D341Med (cell line): Measurements from ENCODE around the gene PARP4.
"Not testable (repeated sequence)": the region's sequence is repeated elsewhere in the genome, so short reads cannot be mapped to it uniquely, and the experiment has no call there.

Experiments used
- DNase-seq: peaks from one replicate; pipeline ENCODE4 v3.0.0; 2012; ENCODE audit warnings: low spot score

PARP4 gene

DNA sequence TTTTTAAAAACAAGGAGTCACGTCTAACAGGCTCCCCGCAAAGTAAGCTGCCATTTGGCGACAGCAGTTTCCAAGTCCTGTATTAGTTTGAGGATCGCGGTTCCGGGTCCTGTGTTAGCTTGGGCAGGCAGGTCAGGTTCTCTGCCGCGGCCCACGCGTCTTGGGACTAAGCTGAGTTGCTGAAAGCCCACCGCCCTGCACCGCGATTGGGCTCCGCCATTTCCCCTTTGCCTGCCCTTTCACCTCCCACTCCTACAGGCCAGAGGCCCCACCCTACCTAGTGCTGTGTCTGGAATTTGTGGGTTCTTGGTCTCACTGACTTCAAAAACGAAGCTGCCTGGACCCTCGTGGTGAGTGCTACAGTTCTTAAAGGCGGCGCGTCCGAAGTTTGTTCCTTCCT, 6.8 kb downstream of the PARP4 start:
- DNase-seq: no peak

DNA sequence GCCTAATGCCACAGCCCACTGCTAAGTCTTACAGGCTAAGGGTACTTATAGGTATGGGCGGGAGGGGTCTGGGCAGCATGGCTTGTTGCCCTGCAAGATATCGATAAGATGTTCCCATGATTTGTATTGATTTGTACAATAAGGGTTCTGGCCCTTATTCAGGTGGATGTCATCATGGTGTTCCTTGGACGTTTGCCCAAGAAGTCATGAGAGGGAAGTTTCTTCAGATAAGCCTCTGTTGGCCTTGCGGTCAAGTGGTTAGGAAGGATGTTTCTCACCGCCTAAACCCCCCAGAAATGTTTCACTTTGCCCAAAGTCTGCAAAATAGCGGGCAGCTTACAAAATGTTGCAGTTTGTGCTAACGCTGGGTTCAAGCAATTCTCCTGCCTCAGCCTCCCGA, 7.3 kb downstream of the PARP4 start:
- DNase-seq: no peak

DNA sequence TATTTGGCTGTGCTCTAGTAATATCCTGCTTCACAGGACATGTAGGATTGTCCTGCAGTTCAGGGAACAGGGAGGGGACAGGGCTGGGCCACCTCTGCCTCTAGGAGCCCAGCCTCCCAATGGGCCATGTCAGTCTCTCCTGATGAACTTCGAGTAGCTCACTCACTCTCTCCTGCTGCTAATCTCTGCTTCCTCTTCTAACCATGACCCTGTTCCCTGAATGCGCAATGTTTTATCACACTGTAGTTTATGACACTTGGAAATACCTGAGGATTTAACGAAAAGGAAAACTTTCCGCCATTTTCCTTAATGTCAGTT, 9.2 kb downstream of the PARP4 start:
- DNase-seq: no peak

DNA sequence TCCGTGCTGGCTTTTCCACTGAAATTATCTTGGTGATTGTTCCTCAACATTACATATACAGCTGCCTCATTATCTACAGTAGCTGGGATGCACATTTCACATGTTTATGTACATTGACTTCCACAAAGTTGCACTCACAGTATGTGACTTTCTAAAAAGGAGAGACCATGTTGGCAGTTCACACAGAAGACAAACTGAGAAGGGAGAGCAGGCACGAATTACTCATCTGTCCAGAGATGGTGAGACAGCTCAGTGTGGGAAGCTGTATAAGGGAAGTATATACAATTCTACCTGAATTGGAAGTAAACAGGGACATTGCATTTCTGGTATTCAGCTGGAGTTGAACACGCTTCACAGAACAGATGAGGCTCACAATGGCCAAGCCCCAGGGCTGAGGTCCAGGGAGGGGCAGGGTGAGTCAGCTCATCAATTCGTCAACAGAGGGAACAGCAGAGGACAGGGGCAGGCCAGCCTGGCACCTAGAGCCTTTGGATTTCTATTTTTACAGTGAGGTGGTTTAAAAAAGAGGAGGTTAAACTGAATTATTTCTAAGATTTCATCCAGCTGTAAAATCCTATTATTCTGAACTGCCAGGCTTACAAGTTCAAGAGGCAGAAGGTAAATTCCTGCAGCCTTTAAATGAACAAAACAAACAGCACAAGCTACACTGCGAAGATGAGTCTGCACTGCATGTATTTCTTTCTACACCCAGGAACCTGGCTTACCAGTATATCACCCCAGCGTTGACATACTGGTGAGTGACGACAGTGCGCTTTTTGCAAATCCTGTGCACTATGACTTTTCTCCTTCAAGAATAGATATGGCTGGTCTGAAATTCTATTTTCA, 9.8 kb downstream of the PARP4 start:
- no peak for DNase-seq

DNA sequence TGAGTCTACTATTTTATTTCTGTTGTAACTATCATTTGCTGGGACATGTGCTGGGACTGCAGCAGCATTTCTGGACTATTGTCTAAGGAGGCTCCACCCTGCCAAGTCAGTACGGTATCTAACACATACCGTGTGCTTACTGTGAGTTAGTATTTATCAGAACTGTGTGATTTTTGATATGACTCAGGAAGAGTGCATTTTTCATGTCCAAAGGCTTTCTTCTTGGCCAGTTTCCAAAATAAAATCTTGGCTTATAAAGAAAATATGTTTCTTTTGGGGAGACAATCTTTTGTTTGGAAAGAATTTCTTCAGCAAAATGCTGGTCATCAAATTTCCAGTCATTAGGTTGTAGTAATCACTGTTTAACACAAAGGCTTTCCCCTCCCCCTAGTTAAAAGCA, 11.6 kb downstream of the PARP4 start:
- no peak for DNase-seq

DNA sequence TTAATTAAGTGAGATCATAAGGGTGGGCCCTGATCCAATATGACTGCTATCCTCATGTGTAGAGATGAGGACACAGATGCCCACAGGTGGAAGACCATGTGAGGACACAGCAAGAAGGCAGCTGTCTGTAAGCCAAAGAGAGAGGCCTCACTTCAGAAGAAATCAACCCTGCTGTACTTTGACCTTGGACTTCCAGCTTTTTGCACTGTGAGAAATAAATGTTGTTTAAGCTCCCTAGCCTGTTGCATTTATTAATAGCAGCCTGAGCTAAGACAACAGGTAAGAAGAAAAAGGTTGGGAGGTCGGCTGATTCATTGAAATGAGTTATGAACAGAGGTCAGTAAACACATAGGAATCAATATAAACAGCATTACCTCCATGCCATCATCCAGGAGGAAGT, 14.8 kb downstream of the PARP4 start:
- no peak for DNase-seq

DNA sequence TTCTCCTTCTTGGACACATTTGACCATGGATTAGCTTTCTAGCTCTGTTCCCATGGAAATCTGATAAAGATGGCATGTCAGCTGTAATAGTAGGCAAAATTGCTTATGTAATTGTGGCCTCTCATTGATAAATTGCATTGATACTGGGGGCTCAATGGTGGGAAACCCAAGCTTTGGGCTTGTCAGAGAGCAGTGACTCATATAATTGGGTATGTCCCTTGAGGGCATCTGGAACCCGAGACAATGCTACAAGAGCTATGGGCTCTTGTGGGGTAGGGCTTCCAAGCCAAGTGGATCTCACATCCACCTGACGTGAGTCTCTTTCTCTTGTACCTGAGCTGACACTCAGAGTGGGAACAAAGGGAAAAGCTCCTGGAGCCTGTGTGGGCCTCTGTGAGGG, 16.3 kb downstream of the PARP4 start:
- DNase-seq: not testable (repeated sequence)

DNA sequence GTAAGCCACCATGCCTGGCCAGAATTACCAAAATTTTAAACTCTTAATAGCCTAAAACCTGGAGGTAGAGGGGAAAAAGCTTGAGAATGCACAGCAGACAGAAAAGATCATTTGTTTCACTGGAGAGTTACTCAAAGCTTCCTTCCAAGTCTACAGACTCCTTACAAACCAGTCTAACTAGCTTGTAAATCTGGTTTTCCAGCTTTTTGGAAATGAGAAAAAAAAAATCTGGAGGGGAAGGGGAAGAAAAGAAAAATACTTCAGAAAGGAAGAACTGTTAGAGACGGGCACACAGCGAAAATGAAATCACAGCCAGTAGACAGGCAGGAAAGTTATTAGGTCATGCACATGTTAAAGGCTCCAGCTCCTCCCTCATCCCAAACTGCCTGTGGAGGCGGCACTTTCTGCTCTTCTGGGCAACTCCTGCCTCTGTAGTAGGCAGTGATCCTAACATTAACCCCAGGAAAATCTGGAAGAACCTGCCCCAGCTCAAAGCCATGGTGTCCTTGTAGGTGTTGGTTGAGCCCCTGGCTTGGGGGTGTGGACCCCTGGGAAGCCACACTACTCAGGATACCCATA, 17.3 kb downstream of the PARP4 start:
- DNase-seq: no peak

DNA sequence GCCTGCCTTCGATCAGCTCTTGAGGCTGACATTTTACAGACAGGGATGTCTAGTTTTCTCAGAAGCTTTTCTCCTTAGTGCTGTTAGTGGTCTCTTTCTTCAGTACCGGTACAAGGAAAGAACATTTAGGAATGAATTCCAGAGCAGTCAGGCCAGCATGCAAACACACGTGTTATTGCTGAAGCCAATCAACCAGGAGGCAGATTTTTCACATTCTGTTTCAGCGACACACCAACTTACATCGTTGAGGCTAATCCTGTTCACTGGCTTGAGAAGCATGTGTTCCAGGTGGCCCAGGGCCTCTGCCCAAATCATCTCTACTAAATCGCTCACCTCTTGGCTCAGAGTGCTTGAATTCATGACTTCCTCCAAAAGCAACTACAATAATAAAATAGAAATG, 19.2 kb downstream of the PARP4 start:
- no peak for DNase-seq

DNA sequence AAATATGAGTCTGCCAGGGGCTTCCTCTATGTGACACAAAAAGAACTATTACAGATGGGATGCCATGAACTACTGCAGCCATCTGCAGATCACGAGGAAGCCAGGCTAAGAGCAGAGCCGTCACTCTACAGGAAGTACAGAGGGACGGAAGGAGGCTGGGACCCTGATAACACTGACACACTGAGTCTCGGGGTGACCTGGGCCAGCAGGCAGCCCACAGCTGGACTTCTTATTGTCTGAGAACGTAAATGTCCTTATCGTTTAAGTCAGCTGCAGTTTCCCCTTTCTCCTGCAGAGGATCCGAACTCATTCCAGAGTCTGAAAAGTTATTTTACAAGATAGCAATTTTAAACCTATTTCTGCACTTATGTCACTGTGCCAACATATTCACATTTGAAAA, 20.7 kb downstream of the PARP4 start:
- DNase-seq: no peak

DNA sequence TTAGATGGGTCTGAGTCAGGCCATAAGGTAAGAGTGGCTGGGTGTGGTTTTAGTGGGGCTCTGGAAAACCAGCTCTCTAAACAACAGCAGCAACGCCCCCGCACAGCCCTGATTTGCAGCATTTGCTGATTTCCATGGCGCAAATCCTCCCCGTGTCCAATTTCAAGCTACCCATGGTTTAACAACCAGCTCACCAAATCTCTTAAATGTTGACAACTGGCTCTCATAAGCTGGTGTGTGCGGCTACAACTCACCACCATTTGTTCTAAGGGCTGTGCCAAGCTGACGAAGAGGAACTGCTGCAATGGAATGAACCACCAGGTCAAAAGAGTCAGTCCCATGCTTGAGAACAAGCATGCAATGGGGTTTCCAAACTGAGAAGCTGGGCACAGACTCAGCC, 22.9 kb downstream of the PARP4 start:
- DNase-seq: no peak

DNA sequence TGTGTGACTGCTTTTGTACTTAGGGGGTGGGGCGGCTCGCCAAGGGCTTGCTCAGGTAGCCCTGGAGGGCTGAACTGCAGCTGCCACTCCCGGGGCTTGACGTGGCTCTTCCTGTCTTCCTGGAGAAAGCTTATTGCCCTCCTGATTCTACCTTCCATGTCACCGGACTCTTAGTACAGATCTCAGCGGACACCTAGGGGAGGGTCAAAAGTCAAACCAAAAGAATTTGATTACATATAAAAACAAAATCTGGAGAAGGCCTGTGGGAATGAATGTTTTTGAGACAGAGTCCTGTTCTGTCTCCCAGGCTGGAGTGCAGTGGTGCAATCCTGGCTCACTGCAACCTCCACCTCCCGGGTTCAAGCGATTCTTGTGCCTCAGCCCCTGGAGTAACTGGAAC, 24.5 kb downstream of the PARP4 start:
- not testable (repeated sequence) for DNase-seq

DNA sequence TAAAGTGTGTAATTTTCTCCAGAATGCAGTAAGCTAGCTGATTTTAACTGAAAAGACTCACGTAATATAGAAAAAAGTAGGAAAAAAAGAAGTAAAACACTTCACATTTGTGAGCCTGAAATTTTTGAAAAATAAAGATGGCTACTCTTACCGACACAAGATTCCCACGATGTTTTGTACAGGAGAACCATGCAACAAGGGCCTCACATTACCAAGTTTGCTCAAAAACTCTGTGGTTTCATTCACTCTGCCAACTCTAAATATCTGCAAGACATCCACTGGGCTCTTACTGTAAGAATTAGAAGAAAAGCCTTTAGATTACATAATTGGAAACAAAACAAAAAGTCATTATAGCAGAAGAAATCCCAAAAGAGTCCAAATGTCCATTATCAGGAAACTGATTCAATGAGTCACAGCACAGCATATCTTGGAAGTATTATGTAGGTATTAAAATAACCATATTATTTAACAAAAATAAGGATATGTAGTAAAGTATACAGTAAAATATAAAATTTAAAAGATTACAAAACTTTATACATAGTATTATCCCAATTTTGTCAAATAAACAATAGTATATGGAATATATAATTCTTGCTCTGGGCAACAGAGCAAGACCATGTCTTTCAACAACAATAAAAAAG, 26.4 kb downstream of the PARP4 start:
- DNase-seq: not testable (repeated sequence)

DNA sequence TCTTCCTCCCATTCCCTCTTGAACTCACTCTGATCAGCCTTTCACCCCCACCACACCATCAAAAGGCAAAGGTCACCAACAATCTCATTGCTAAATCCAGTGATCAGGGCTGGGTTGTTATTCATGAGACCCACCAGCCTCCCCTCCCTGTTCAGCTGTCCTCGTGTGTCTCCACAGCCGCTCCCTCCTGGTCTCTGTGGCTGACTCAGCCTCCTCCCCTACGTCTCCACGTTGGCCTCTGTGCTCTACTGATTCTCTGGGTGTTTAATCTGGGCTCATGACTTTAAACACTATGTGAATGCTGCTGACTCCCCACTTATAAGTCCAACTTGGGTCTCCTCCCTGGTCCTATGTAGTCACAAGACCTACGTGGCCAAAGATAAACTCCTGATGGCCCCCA, 38.9 kb downstream of the PARP4 start:
- no peak for DNase-seq

DNA sequence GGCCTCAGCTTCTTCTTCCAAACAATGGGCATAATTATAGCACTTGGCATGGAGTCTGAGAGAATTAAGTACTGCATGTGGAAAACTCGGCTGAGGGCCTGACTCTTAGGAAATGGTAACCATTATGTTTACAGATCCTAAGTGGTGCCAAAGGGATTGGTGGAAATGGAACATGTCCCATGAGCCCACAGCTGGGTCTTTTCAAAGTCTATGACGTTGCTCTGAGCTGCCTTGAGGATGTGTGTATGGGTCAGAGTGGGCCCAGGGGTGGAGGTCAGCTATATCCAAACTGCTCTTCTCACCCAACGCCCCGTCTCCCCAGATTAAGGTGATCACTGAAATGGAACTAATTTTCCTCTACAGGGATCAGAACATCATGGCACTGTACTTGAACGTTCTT, 40.4 kb downstream of the PARP4 start:
- not testable (repeated sequence) for DNase-seq

DNA sequence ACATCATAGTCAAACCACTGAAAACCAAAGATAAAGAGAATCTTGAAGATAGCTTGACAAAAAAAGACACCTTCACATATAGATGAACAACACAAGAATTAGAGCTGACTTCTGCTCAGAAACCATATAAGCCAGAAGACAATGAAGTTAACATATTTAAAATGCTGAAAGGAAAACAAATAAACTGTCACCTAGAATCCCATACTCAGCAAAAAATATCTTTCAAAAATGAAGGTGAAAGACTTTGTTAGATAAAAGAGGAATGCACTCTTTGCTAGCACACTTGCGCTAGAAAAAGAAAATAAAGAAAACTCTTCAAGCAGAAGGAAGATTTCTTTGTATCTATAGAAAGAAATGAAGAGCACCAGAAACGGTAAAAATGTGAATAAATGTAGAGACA, 49.5 kb downstream of the PARP4 start:
- no peak for DNase-seq

DNA sequence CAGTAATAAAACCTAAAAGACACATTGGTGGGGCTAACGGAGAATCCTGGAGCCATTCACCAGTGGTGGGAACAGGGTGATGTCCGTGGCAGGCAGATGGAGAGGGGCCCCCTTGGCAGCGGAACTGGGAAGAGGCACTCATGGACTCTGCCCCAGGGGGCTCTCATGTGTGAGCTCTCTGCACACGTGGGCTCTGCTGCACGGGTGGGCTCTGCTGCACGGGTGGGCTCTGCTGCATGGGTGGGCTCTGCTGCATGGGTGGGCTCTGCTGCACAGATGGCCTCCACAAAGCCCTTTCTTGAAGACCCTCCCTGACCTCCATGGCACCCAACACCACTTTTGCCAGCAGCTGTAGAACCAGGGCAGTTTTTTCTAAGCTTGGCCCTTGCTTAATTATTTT, 52.3 kb downstream of the PARP4 start:
- no peak for DNase-seq

DNA sequence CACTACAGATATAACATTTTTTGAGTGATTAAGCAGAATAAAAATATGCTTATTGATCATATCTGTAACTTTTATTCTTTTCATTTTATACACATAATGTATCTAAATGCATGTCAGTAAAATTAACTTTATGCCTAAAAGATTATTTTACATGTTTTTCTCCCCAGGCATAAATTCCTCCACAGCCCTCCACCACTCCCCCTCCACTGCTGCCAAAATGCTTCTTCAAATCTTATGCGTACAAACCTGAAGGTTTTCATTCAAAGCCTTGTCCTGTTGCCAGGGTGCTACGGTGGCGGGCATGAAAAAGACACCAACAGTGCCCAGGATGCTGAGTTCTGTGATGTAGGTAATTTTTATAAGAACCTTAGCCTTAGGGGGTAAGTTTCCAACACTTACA, 52.9 kb downstream of the PARP4 start:
- DNase-seq: no peak

DNA sequence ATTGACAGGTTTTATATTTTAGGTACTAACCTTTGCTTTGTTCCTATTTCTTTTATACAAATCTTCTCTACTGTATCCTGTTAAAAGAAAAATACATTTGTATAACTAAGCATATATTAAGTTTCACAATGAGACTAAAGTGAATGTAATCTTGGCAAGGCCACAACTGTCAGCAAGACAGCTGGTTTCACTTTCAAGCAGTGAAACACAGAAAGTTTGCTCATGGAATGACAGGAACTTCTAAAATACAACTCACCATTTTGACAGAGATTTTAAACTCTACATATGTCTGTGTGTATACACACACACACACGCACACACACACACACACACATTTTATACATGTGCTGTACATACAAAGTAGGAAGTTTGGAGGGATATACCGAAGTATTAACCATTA, 53.3 kb downstream of the PARP4 start:
- no peak for DNase-seq

DNA sequence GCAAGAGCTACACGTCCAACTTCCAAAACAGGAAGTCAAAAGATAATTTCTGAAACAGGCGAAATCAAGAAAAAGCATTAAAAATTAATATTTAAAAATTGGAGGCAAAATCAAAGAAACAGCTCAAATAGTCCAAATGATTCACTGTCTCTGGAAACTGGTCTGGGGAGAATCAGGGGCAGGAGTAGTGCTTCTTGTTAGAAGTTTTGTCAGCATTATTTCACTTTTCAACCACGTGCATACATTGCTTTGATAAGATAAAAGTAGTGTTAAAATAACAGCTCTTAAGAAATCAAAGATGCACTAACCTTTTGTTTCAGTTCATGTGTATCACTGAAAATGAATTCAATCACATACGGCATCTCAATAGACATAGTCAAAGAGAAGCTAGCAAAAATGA, 53.8 kb downstream of the PARP4 start:
- DNase-seq: no peak

DNA sequence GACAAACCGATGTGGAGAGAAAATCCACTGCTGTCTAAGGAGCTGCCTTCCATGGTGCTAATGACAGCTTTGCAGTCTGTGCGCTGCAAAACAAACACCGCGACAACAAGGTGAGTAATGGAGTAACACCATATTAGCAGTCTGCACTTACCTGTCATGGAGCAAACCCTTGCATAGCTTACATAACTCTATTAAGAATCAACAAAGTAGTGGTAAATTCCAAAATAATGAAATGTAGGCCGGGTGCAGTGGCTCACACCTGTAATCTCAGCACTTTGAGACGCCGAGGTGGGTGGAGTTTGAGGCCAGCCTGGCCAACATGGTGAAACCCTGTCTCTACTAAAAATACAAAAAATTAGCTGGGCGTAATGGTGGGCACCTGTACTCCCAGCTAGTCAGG, 56.2 kb downstream of the PARP4 start:
- DNase-seq: no peak

DNA sequence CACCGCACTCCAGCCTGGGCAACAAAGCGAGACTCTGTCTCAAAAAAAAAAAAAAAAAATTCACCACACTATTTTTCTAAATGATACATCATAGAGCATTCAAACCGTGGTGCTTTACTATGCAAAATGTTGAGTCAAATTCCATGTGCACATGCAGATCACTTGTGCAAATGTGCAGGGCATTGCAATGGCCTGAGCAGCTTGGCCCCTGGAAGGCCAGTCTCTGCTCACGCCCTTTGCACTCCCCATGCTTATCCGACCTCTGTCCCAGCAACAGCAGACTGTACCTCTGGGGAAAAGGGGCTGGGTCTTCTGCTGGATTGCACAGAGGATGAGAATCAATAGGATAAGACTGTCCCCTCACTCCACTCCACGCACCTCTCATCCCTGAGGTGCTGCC, 58.5 kb downstream of the PARP4 start:
- DNase-seq: no peak

DNA sequence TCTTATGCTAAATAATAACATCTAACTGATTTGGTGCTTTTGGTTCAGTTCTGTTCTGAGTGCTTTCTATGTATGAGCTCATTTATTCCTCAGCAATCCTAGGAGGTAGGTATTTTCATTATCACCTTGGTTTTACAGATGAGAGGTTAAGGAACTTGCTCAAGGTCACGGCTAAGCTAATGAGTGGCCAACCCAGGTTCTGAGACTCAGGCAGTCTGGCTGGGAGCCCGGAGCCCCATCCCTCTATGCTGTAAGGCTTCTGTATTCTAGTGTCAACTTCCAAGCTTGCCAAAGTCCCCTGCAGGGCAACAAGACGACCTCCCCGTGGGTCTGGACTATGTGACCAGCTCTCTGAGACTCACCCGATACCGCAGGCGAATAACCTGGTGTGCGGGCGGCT, 60.5 kb downstream of the PARP4 start:
- DNase-seq: no peak

DNA sequence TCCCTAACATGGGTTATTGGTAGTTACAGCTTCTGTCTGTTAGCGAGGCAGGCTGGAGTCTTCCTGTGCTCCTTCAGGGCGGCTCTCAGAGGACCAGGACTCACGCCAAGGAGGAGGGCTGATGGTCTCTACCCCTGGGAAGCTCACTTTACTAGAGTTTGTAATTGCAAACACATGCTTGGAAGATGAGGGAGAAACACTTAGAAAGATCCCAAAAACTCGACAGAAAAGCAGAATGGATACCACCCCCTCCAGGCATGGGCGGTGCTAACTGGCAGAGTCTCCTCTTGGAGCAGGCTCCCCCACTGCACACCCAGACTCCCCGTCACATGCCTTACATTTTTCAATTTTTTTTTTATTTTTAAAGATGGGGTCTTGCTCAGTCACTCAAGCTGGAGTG, 62.0 kb downstream of the PARP4 start:
- DNase-seq: no peak
